Heart left ventricle (tissue), 16 donors: Measurements from ENCODE around the gene NRCAM. TPM values are rescaled to one million over a fixed set of nuclear protein-coding genes. Genes with fewer than 3 reads are reported as not detected.

Experiments used
- ATAC-seq, 4 donors: fragments of 200-7000 bp; cut with Tn5 transposase; one replicate each; pipeline ENCODE4 v1.9.1; 2020 to 2022; ENCODE audit warnings: moderate library complexity in 4 of 4, mild to moderate bottlenecking in 3 of 4, moderate number of reproducible peaks in 1 of 4
- DNase-seq, 5 donors: peaks; one replicate each; pipeline ENCODE4 v3.0.0-alpha.2; 2020
- H3K27ac ChIP-seq, 12 donors: fragments of 200-600 bp; sonication (generic) in 4 of 12; one replicate each; pipeline versions ENCODE4 v1.5.0 to v1.8.0; 2016 to 2022; ENCODE audit warnings: mild to moderate bottlenecking in 2 of 12
- H3K27me3 ChIP-seq, 9 donors: fragments of 200-600 bp; sonication (generic) in 2 of 9; one replicate each; pipeline versions ENCODE4 v1.5.1 to v1.8.0; 2016 to 2022; ENCODE audit warnings: mild to moderate bottlenecking in 3 of 9
- H3K36me3 ChIP-seq, 9 donors: fragments of 200-600 bp; sonication (generic) in 2 of 9; one replicate each; pipeline versions ENCODE4 v1.5.0 to v1.8.0; 2018 to 2022; ENCODE audit warnings: mild to moderate bottlenecking in 2 of 9
- H3K4me1 ChIP-seq, 12 donors: fragments of 200-600 bp; sonication (generic) in 4 of 12; one replicate each; pipeline versions ENCODE4 v1.5.0 to v1.8.0; 2016 to 2022; ENCODE audit warnings: mild to moderate bottlenecking in 3 of 12
- H3K4me3 ChIP-seq, 12 donors: fragments of 200-600 bp; sonication (generic) in 4 of 12; one replicate each; pipeline versions ENCODE4 v1.5.0 to v1.8.0; 2017 to 2022; ENCODE audit warnings: mild to moderate bottlenecking in 9 of 12, moderate library complexity in 4 of 12
- H3K9me3 ChIP-seq, 12 donors: fragments of 200-600 bp; sonication (generic) in 4 of 12; one replicate each; pipeline versions ENCODE4 v1.5.0 to v1.8.0; 2016 to 2022; ENCODE audit warnings: mild to moderate bottlenecking in 1 of 12
- POLR2A ChIP-seq, 2 donors: fragments of 450-650 bp; IDR thresholded peaks; one replicate each; pipeline ENCODE4 v1.6.1; 2017; ENCODE audit warnings: antibody characterized with exemption in 2 of 2, mild to moderate bottlenecking in 2 of 2, moderate library complexity in 2 of 2
- WGBS, 4 donors: extraction: QIAGEN DNeasy Blood & Tissue Kit in 2 of 4; methylation state at CpG; one replicate each; pipeline versions ENCODE4 v1.1.5 to v1.1.7; 2013 to 2018; 5-methylcytosine and 5-hydroxymethylcytosine counted together
- intact Hi-C, 10 donors: fragments of 100-400 bp; cut with DNase I; formaldehyde crosslinking; loops; one replicate each; pipeline versions ENCODE4 v1.11.1 to v1.14.2; 2022
- polyA plus RNA-seq, 2 donors: library from polyadenylated mRNA; stranded (reverse); fragments of 200-250 nt; gene quantifications; one replicate each; pipeline ENCODE4 v1.2.3, GENCODE V29; 2013
- total RNA-seq, 9 donors: library from RNA; depleted of rRNA in 2 of 9; stranded (reverse); fragments of >200 nt in 2 of 9; fragmentation: NEBNext Ultra II Directional in 3 of 9; extraction: Animal tissue kit (Norgen Biotek cat#: 25700) in 3 of 9; gene quantifications; one replicate each; pipeline versions ENCODE4 v1.1.0 to v1.2.4, GENCODE V29; 2016 to 2023
- TF ChIP-seq, protein P1 (sequence below), 12 donors: fragments of 200-600 bp; sonication (generic) in 4 of 12; IDR thresholded peaks; one replicate each; pipeline versions ENCODE4 v1.5.0 to v1.8.0; 2018 to 2022; ENCODE audit warnings: antibody characterized with exemption in 12 of 12, mild to moderate bottlenecking in 5 of 12
- donor health status: ischemic (EF 13 %, LVEDD 7.1; RV severe dilation, severe dysfunction).
- donor health status: healthy with polysubstance abuse.
- donor health status: DM: no; HTN: yes; CAD: no.
- donor health status: DM: no; HTN: no; CAD: no.
- donor health status: ischemic (EF 25% LVEDD 6.9; RV normal size, moderate dysfunction).
- donor health status: ischemic (EF 25% LVEDD 5.7; RV mildly dilated, moderate dysfunction).
- donor health status: healthy.
- donor health status: DM: yes; HTN: yes; CAD: no.
- donor health status: ischemic (EF 35%, LVEDD 5.7; RV mildly dilated, moderate dysfunction).
- donor health status: nonischemic (EF 11% LVEDD 7.7; RV severe dilation, severe dysfunction).
- donor health status: DM: yes; HTN: yes; CAD: no.
- donor health status: PGD.
- donor health status: ischemic (EF 29% LVEDD 5.4; RV normal size, mild dysfunction).
- donor health status: nonischemic (EF 23%, LVEDD 6.1; RV moderate dilation, normal function).

NRCAM gene
- total and polyA plus RNA-seq, 11 donors: 0.07 to 2.5 (median 0.36) TPM

DNA sequence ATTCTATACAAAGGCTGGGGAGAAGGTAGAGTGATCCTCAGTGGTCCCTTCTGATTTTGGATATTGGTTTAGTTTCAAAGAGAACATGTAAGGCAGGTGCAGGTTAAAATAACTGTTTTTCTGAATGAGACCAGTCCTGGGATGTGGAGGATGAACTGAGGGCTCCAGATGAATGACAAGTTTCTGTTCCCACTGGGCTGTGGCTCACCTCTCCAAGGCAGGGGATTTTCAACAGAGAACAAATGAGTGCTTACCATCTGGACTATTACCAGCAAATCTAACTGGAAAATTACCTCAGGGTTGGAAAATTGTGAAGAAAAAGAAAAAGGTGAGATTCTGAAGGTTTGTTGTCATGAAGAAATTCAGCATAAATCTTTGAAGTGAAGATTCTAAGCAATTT is 334.1 kb downstream of the NRCAM start:
- Histone ChIP-seq H3K9me3 (no peaks in the 10 kb centered on the region), H3K27ac (no peak overlapping the region), H3K27me3 (no peaks in the 10 kb centered on the region), H3K4me1 (peaks cover 0 to 3% (median 0%) of the 10 kb centered on the region in 12 donors), H3K4me3 (no peak overlapping the region), H3K36me3 (no peaks in the 10 kb centered on the region)
- TF ChIP-seq POLR2A (IDR thresholded peaks at IDR 0.05): no peak
- TF ChIP-seq, protein P1, sequence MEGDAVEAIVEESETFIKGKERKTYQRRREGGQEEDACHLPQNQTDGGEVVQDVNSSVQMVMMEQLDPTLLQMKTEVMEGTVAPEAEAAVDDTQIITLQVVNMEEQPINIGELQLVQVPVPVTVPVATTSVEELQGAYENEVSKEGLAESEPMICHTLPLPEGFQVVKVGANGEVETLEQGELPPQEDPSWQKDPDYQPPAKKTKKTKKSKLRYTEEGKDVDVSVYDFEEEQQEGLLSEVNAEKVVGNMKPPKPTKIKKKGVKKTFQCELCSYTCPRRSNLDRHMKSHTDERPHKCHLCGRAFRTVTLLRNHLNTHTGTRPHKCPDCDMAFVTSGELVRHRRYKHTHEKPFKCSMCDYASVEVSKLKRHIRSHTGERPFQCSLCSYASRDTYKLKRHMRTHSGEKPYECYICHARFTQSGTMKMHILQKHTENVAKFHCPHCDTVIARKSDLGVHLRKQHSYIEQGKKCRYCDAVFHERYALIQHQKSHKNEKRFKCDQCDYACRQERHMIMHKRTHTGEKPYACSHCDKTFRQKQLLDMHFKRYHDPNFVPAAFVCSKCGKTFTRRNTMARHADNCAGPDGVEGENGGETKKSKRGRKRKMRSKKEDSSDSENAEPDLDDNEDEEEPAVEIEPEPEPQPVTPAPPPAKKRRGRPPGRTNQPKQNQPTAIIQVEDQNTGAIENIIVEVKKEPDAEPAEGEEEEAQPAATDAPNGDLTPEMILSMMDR (IDR thresholded peaks at IDR 0.05): no peak
- no peak for ATAC-seq
- intact Hi-C loops: no loop called here
- DNase-seq: no peak

- Histone ChIP-seq H3K27me3 (no peaks in the 10 kb centered on the region), H3K36me3 (no peaks in the 10 kb centered on the region), H3K27ac (no peak overlapping the region), H3K9me3 (no peaks in the 10 kb centered on the region), H3K4me3 (no peak overlapping the region), H3K4me1 (peaks cover 0 to 3% (median 0%) of the 10 kb centered on the region in 12 donors)
- ATAC-seq (no peak), DNase-seq (no peak)
- TF ChIP-seq, protein P1 (IDR thresholded peaks at IDR 0.05): no peak
- intact Hi-C loops: no loop called here
- WGBS, 4 donors: 59 to 64% (median 60%) methylated on average over 3 of the region's 3 CpGs
These were observed 335.3 kb downstream of the NRCAM start for GRCh38 chr7:108120933-108121332.

DNA sequence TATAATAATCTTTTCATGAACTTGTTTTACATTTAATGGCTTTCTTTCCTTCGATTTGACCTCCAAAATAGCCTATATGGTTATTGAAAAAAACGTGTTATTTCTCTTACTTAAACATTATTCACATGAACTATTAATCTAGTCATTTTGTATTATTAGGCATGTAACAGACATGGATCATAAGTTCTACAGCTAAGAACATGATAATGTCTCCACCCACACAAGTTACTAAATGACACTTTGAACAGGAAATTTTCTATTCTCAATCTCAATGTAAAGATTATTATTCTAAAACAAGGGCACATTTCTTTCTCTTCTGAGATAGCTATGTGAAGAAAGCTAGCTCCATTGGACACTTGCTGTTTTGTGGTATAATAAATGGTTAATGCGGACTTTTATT is 336.0 kb downstream of the NRCAM start:
- no peak for DNase-seq
- intact Hi-C loops: no loop called here
- 75 to 84% (median 80%) methylated on average over 3 of the region's 3 CpGs for WGBS, 4 donors
- TF ChIP-seq, protein P1 (IDR thresholded peaks at IDR 0.05): no peak
- TF ChIP-seq POLR2A (IDR thresholded peaks at IDR 0.05): no peak
- H3K9me3 ChIP-seq: no peaks in the 10 kb centered on the region
- H3K27ac ChIP-seq: no peak overlapping the region
- no peak for ATAC-seq
- H3K27me3 ChIP-seq: no peaks in the 10 kb centered on the region
- peaks cover 0 to 3% (median 0%) of the 10 kb centered on the region in 12 donors for H3K4me1 ChIP-seq
- no peak overlapping the region for H3K4me3 ChIP-seq
- no peaks in the 10 kb centered on the region for H3K36me3 ChIP-seq

DNA sequence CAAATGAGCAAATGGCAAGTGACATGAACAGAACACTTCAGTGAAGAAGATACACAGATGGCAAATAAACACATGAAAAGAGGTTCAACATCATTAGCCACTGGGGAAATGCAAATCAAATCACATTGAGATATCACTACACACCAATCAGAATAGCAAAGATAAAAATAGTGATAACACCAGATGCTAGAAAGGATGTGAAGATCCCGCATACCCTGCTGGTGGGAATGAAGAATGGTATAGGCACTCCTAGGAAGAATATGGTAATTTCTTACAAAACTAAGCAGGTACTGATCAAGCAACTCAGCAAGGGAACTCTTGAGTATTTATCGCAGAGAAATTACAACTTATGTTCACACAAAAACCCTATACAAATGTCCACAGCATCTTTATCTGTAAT is 337.3 kb downstream of the NRCAM start:
- WGBS, 4 donors: 89 to 97% (median 93%) methylated on average over 2 of the region's 2 CpGs
- no peak overlapping the region for H3K4me3 ChIP-seq
- peaks cover 0 to 7% (median 0%) of the 10 kb centered on the region in 12 donors for H3K4me1 ChIP-seq
- ATAC-seq (no peak), DNase-seq (no peak)
- intact Hi-C loops: no loop called here
- no peaks in the 10 kb centered on the region for H3K27me3 ChIP-seq
- TF ChIP-seq, protein P1 (IDR thresholded peaks at IDR 0.05): no peak
- TF ChIP-seq POLR2A (IDR thresholded peaks at IDR 0.05): no peak
- no peaks in the 10 kb centered on the region for H3K36me3 ChIP-seq
- H3K27ac ChIP-seq: no peak overlapping the region
- no peaks in the 10 kb centered on the region for H3K9me3 ChIP-seq
